ENCODE results near the gene STPG1. TPM values are rescaled to one million over a fixed set of nuclear protein-coding genes. Genes with fewer than 3 reads are reported as not detected.

STPG1 gene
- total RNA-seq, 1 donor from 2014 or later: 6.7 TPM

DNA sequence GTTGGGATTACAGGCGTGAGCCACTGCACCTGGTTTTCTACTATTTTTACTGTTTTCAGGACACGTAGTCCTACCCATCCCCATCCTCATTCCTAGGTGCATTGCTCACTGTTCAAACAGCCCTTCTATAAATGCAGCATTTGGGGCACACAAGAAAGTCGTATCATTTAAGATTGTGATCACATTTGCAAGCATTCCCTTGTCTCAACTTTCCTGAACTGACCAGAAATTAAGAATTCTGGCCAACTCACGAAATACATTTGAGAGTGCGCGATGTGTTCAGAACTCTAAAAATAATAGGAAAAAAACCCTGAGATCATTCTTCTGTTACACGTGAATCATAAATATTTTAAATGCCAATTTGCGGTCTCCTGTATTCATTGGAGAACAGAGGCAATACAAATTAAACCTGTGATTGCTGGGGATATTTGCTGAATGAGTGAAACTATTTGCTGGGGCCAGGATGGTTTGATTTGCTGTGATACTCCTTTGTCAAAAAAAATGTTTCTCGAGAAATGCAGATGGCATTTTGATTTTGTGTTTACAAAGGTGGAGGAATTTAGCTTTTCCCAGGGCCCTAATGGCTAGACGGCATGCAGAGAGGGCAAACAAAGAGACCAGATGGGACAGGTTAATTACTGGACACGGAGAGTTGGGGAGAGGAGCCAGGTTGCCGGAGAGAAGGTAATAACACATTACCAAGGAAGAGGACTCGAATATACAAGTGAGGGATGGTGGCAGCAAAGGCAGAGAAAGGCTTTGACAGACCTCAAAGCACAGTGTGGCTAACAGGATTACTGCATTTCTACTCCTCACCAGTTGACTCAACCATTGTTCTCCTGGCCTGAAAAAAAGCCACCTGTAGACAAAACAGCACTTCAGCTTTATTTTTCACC, 38.4 kb downstream of the STPG1 start:
- DNase-seq (ENCODE audit: extremely low read depth, low read depth, low spot score): no peak

- DNase-seq (ENCODE audit: extremely low read depth, low read depth, low spot score): no peak
These were observed 39.9 kb downstream of the STPG1 start for GRCh38 chr1:24373710-24374109.

- DNase-seq (ENCODE audit: extremely low read depth, low read depth, low spot score): no peak
These were observed 40.5 kb downstream of the STPG1 start for GRCh38 chr1:24373044-24373443.

- no peak for DNase-seq (ENCODE audit: extremely low read depth, low read depth, low spot score)
These were observed 43.8 kb downstream of the STPG1 start for GRCh38 chr1:24369801-24370200.

DNA sequence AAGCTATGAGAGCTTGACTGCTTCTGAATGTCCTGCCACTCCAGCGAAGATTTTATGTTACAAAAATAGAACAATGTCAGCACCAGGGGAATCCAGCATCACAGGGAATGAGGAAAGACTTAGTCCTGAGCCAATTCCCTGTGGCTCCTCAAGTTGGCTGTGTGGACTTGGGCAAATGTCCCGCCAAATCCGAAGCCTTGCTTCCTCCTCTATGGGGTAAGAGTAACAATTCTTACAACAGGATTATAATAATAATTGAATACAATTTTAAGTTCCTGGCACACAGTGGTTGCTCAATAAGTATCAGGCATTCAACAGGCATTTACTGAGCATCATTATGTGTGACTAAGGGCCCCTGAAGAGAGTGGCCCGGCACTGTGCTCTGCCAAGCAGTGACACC, 44.4 kb downstream of the STPG1 start:
- DNase-seq (ENCODE audit: extremely low read depth, low read depth, low spot score): no peak

GRCh38 chr1:24366707-24367106, 46.9 kb downstream of the STPG1 start:
- DNase-seq (ENCODE audit: extremely low read depth, low read depth, low spot score): no peak

- DNase-seq (ENCODE audit: extremely low read depth, low read depth, low spot score): no peak
These were observed 48.5 kb downstream of the STPG1 start for GRCh38 chr1:24364975-24365678.

GRCh38 chr1:24364605-24364974, 49.0 kb downstream of the STPG1 start:
- DNase-seq (ENCODE audit: extremely low read depth, low read depth, low spot score): no peak

GRCh38 chr1:24363994-24364393, 49.6 kb downstream of the STPG1 start:
- no peak for DNase-seq (ENCODE audit: extremely low read depth, low read depth, low spot score)

GRCh38 chr1:24362982-24363614, 50.5 kb downstream of the STPG1 start:
- no peak for DNase-seq (ENCODE audit: extremely low read depth, low read depth, low spot score)

GRCh38 chr1:24362396-24362795, 51.2 kb downstream of the STPG1 start:
- no peak for DNase-seq (ENCODE audit: extremely low read depth, low read depth, low spot score)

DNA sequence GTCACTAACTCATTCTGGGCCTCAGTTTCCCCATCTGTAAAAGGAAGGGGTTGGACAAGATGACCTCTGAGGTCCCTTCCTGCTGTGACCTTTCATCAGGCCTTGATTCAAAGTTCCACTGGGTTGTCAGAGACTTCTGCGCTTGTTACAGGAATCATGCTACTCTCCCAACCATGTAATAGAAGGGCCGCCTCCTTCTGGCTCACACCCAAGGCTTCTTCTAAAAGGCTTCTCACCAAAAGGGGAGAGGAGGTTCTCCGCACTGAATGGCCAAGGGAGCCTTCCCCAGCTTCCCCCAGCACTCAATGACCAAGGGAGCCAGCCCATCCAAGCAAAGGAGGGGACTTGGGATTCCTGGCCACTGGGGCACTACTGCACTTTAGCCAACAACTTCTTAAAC, 51.8 kb downstream of the STPG1 start:
- no peak for DNase-seq (ENCODE audit: extremely low read depth, low read depth, low spot score)

DNA sequence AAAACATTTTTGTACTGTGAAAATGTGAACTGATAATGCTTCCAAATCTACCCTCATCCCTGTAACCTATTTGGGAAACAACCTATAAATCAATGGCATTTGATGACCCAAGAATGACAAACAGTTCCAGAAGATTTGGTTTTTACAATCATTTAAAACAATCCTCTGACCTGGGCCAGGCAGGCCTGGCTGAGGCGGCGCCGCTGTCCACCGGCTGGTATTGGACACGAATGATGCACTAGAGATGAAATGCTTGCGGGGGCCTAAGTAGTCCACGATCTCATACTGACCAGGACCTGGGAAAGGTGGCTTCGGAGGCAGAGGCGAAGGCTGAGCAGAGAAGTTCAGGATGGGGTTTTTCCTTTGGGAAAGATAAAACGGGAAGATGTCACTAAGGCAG, 52.9 kb downstream of the STPG1 start:
- no peak for DNase-seq (ENCODE audit: extremely low read depth, low read depth, low spot score)

DNA sequence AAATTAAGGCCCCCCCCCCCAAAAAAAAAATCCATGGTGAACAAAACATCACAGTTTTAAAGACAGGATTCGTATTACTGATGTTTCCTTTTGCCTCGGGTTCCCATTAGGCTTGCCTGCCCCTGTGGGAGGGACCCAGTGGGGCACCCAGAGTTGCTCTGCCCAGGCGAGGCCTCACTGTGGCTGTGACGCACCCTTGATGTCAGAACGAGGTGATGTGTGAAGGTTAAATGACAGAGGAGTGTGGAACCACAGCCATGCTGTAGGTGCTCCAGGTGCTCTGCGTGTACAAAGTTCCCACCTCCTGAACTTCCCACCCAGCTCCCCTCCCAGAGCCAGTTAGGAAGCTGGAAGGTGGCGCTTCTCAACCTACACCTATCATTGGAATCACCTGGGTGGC, 56.5 kb downstream of the STPG1 start:
- DNase-seq (ENCODE audit: extremely low read depth, low read depth, low spot score): no peak

- DNase-seq (ENCODE audit: extremely low read depth, low read depth, low spot score): no peak
These were observed 58.1 kb downstream of the STPG1 start for GRCh38 chr1:24355466-24355865.

DNA sequence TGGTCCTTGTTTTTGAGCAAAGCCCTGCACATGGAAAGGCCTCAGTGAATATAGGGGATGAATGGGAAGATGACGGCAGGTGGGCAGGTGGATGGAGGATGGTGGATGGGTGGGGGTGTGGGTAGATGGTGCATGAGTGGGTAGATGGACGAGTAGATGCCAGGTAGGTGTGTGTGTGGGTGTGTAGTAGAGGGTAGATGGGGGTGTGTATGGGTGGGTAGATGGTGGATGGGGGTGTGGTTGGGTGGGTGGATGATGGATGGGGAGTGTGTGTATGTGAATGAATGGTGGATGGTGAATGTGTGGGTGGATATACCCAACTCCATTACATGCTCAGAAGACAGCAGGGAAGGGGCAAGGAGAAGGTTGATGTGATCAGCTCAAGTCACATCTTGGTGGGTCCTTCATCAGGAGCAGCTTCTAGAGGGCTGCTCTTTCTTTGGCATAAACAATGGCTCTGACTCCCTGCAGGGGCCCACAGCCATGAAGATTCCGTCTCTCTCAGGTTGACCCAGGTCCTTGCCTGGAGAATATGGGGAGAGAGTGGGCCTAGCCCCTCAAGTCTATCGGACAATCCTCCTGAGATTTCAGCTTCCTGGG, 60.2 kb downstream of the STPG1 start:
- DNase-seq (ENCODE audit: extremely low read depth, low read depth, low spot score): no peak

- no peak for DNase-seq (ENCODE audit: extremely low read depth, low read depth, low spot score)
These were observed 61.5 kb downstream of the STPG1 start for GRCh38 chr1:24351918-24352627.

DNA sequence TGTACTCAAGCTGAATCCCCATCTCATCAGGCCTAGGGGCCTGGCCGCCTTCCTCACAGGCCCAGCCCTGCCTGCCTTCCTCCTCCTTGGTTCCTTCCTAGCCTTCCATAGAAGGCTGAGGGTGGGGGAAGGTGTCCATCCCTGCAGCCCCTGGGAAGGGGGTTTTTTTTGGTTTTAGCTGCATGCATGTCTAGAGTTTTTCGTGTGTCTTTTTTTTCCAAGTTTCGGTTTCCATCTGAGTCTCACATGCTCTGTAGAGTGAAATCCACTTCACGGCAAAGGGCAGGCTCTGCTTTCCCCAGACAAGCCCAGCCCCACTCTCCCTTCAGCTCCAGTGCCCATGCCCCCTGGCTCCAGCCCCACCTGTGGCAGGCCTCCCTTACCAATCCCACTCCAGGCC, 62.3 kb downstream of the STPG1 start:
- no peak for DNase-seq (ENCODE audit: extremely low read depth, low read depth, low spot score)

DNA sequence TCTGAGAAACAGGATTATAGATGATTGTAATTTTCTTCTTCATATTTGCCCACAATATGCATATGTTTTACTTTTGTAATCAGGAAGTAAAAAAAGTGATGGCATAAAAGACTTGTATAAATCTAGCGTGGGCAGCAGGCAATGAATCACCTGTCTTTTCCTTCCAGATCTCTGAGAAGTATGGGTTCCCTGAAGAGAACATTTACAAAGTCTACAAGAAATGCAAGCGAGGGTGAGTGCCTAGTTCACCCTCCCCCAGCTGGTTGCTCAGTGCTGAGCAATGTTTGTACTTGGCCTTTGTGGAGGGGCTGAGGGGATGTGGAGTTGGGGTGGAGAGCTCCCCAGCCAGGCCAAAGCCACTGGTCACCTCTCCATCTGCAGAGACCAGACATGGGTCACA, 63.7 kb downstream of the STPG1 start:
- no peak for DNase-seq (ENCODE audit: extremely low read depth, low read depth, low spot score)

DNA sequence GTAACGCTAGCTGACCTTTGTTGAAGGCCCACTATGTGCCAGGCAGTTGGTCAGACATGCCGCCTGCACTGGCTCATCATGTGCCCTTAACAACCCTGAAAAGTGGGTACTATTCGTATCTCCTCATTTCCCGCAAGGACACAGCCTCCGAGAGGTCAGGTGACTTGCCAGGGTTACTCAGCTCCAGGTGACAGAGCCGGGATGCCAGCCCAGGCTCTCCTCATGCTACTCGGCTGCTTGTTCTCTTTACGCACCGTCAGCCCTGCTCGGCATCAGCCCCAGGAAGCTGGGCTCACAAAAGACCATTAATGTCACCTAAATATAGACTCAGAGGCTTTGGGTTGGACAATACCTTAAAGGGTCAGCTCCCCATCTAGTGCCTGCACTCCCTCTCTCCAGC, 65.4 kb downstream of the STPG1 start:
- no peak for DNase-seq (ENCODE audit: extremely low read depth, low read depth, low spot score)

Measured in glomerular endothelial cell (primary cell).